OCI-LY1 (cell line): ENCODE measurements around the gene LNPEP.

ENCODE experiments used
- H2AFZ ChIP-seq: fragments of 200-600 bp; sonication (generic), shearing (Covaris generic); 2 replicates; pipeline ENCODE4 v1.6.0; 2014; ENCODE audit warnings: antibody characterized with exemption, mild to moderate bottlenecking, low read length
- H3F3A ChIP-seq: fragments of 200-600 bp; sonication (generic), shearing (Covaris generic); 2 replicates; pipeline ENCODE4 v1.6.0; 2014; ENCODE audit warnings: mild to moderate bottlenecking, antibody characterized with exemption, low read length, moderate library complexity; ENCODE audit not compliant: insufficient read depth
- H3K27ac ChIP-seq: fragments of 200-600 bp; sonication (generic); 2 replicates; pipeline ENCODE4 v1.5.1; 2014; ENCODE audit warnings: low read length, mixed run types, mild to moderate bottlenecking, low read depth; ENCODE audit not compliant: poor library complexity, severe bottlenecking
- H3K27me3 ChIP-seq: fragments of 200-600 bp; sonication (generic); 2 replicates; pipeline ENCODE4 v1.6.0; 2014; ENCODE audit warnings: antibody characterized with exemption, mild to moderate bottlenecking, low read length, moderate library complexity; ENCODE audit not compliant: insufficient read depth
- H3K36me3 ChIP-seq: fragments of 200-600 bp; sonication (generic); 2 replicates; pipeline ENCODE4 v1.6.1; 2014; ENCODE audit warnings: mild to moderate bottlenecking, antibody characterized with exemption, low read length, moderate library complexity, mixed read lengths; ENCODE audit not compliant: insufficient read depth
- H3K4me1 ChIP-seq: fragments of 200-600 bp; sonication (generic); 2 replicates; pipeline ENCODE4 v1.5.1; 2014; ENCODE audit warnings: mild to moderate bottlenecking, low read length, moderate library complexity; ENCODE audit not compliant: insufficient read depth, severe bottlenecking
- H3K4me2 ChIP-seq: fragments of 200-600 bp; sonication (generic), shearing (Covaris generic); 2 replicates; pipeline ENCODE4 v1.6.1; 2014; ENCODE audit warnings: low read length
- H3K4me3 ChIP-seq: fragments of 200-600 bp; sonication (generic); 2 replicates; pipeline ENCODE4 v1.5.1; 2014; ENCODE audit warnings: low read length, low read depth, mild to moderate bottlenecking, mixed read lengths; ENCODE audit not compliant: poor library complexity, severe bottlenecking
- H3K79me2 ChIP-seq: fragments of 200-600 bp; shearing (Covaris generic); 2 replicates; pipeline ENCODE4 v1.6.1; 2016; ENCODE audit warnings: mixed run types, low read length, mixed read lengths; ENCODE audit not compliant: insufficient read depth
- H3K9ac ChIP-seq: fragments of 200-600 bp; sonication (generic), shearing (Covaris generic); 2 replicates; pipeline ENCODE4 v1.6.1; 2014; ENCODE audit warnings: mild to moderate bottlenecking, low read length, mixed read lengths
- H3K9me2 ChIP-seq: fragments of 200-600 bp; sonication (generic), shearing (Covaris generic); 2 replicates; pipeline ENCODE4 v1.6.1; 2014; ENCODE audit warnings: low read depth, mild to moderate bottlenecking, low read length, mixed read lengths
- H3K9me3 ChIP-seq: fragments of 200-600 bp; shearing (Covaris generic); 2 replicates; pipeline ENCODE4 v1.6.1; 2014; ENCODE audit warnings: low read length, mixed read lengths
- H4K20me1 ChIP-seq: fragments of 200-600 bp; sonication (generic), shearing (Covaris generic); 2 replicates; pipeline ENCODE4 v1.6.0; 2016; ENCODE audit warnings: mild to moderate bottlenecking, low read length; ENCODE audit not compliant: insufficient read depth
- CTCF ChIP-seq: fragments of 200-600 bp; sonication (generic), shearing (Covaris generic); IDR thresholded peaks from 2 replicates; pipeline ENCODE4 v1.5.1; 2017; ENCODE audit warnings: mild to moderate bottlenecking, antibody characterized with exemption, low read length, moderate library complexity, mixed read lengths
- EZH2 ChIP-seq: fragments of 200-600 bp; sonication (generic), shearing (Covaris generic); IDR thresholded peaks from 2 replicates; pipeline ENCODE4 v1.8.0; 2017; ENCODE audit warnings: borderline replicate concordance, mixed run types, mild to moderate bottlenecking, antibody characterized with exemption, low read length, moderate library complexity, mixed read lengths

The LNPEP gene

GRCh38 chr5:96942078-96942477 is 6.2 kb downstream of the LNPEP start:
- no peaks in the 10 kb centered on the region for H3K9me2 ChIP-seq
- H3K79me2 ChIP-seq, result peaks cover 97% of the 10 kb centered on the region
- H3K4me2 ChIP-seq, result no peak overlapping the region
- no peak overlapping the region for H3K4me3 ChIP-seq
- H3K36me3 ChIP-seq, result peaks cover 47% of the 10 kb centered on the region
- no peaks in the 10 kb centered on the region for H3K27me3 ChIP-seq
- no peaks in the 10 kb centered on the region for H3F3A ChIP-seq
- H3K9ac ChIP-seq, result no peak overlapping the region
- H2AFZ ChIP-seq, result no peak overlapping the region
- peaks cover 39% of the 10 kb centered on the region for H3K4me1 ChIP-seq
- 0 out of 2 replicates have a peak, but pooled peaks cover 2% of the 10 kb centered on the region for H3K9me3 ChIP-seq
- no peak for TF ChIP-seq EZH2
- TF ChIP-seq CTCF, result no peak
- H3K27ac ChIP-seq, result no peak overlapping the region
- no peaks in the 10 kb centered on the region for H4K20me1 ChIP-seq

- Histone ChIP-seq H4K20me1 (no peaks in the 10 kb centered on the region), H3K9me3 (0 out of 2 replicates have a peak, but pooled peaks cover 2% of the 10 kb centered on the region), H3K4me2 (no peak overlapping the region), H3K4me3 (no peak overlapping the region), H3K9ac (no peak overlapping the region), H3K27me3 (no peaks in the 10 kb centered on the region), H3K36me3 (peaks cover 38% of the 10 kb centered on the region), H3K79me2 (peaks cover 97% of the 10 kb centered on the region), H3K4me1 (peaks cover 31% of the 10 kb centered on the region), H3F3A (no peaks in the 10 kb centered on the region), H2AFZ (no peak overlapping the region), H3K27ac (no peak overlapping the region), H3K9me2 (no peaks in the 10 kb centered on the region)
- no peak for TF ChIP-seq CTCF
- TF ChIP-seq EZH2, result no peak
Measured at GRCh38 chr5:96942911-96943310, 7.0 kb downstream of the LNPEP start.

GRCh38 chr5:96943799-96944198 is 7.9 kb downstream of the LNPEP start:
- Histone ChIP-seq H3K4me1 (peaks cover 22% of the 10 kb centered on the region), H3K27me3 (no peaks in the 10 kb centered on the region), H3K36me3 (peaks cover 34% of the 10 kb centered on the region), H4K20me1 (no peaks in the 10 kb centered on the region), H3K79me2 (peaks cover 97% of the 10 kb centered on the region), H3K9me3 (no peaks in the 10 kb centered on the region), H3K4me2 (no peak overlapping the region), H2AFZ (no peak overlapping the region), H3K9me2 (no peaks in the 10 kb centered on the region), H3K9ac (no peak overlapping the region), H3K4me3 (no peak overlapping the region), H3K27ac (peak overlapping the region; percentile 26), H3F3A (no peaks in the 10 kb centered on the region)
- no peak for TF ChIP-seq EZH2
- TF ChIP-seq CTCF, result no peak
